VCaP (cell line): ENCODE measurements around the gene CD180.

Source experiments
- H3K27ac ChIP-seq: fragments of 450-650 bp; 2 replicates; pipeline ENCODE4 v1.5.1; 2017
- TF ChIP-seq, protein P1 (sequence below): fragments of 450-650 bp; conservative IDR thresholded peaks from 2 replicates; pipeline ENCODE4 v1.5.1; 2017; ENCODE audit warnings: mild to moderate bottlenecking, moderate library complexity

The CD180 gene

DNA sequence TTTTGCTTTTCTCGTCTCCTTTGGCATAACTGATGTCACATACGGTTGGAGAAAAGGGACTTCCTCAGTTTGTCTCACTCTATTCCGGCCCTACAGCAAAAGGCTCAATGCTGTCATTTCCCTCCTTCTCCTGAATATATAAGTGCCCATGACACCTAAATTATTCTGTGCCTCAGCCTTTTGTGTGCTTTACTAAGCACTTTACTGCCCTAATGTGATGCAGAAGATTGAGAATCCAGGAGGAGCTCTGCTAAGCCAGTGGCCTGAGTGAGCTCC, 7.6 kb downstream of the CD180 start:
- no peak overlapping the region for H3K27ac ChIP-seq
- TF ChIP-seq, protein P1, sequence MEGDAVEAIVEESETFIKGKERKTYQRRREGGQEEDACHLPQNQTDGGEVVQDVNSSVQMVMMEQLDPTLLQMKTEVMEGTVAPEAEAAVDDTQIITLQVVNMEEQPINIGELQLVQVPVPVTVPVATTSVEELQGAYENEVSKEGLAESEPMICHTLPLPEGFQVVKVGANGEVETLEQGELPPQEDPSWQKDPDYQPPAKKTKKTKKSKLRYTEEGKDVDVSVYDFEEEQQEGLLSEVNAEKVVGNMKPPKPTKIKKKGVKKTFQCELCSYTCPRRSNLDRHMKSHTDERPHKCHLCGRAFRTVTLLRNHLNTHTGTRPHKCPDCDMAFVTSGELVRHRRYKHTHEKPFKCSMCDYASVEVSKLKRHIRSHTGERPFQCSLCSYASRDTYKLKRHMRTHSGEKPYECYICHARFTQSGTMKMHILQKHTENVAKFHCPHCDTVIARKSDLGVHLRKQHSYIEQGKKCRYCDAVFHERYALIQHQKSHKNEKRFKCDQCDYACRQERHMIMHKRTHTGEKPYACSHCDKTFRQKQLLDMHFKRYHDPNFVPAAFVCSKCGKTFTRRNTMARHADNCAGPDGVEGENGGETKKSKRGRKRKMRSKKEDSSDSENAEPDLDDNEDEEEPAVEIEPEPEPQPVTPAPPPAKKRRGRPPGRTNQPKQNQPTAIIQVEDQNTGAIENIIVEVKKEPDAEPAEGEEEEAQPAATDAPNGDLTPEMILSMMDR = no peak

DNA sequence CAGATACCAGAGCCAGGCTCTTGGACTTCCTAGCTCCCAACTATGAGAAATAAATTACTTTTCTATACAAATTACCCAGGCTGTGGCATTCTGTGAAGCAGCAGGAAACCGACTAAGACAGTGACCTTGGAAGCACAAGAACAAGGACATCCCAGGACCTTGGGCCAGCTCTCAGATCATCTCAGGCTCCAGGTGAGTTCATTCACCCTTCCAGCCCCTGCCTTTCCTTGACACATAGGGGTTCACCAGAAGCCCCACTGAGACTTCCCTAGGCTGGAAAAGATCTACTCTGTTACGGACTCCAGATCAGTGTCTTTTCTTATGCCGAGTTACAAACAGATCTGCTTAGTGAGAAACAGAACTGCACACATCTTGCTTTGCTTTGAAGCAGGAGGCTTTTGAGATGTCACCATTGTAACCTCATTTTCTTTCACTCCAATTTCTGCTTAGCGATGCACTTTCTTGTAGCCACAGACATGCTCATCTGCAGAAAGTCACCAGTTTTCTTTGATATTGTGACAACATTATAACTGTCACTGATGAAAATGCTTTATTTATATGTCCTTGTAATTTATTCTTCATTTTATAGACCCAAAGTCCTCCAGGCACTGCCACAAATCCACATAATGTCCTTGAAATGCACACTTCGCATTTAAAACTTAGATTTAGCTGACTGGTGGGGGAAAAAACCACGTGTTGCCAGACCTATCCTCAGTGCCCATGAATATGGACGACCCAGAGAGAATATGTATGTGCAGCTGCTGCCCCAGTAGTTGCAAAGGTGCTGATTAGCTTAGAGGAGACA, 8.1 kb downstream of the CD180 start:
- TF ChIP-seq, protein P1 = no peak
- no peak overlapping the region for H3K27ac ChIP-seq

DNA sequence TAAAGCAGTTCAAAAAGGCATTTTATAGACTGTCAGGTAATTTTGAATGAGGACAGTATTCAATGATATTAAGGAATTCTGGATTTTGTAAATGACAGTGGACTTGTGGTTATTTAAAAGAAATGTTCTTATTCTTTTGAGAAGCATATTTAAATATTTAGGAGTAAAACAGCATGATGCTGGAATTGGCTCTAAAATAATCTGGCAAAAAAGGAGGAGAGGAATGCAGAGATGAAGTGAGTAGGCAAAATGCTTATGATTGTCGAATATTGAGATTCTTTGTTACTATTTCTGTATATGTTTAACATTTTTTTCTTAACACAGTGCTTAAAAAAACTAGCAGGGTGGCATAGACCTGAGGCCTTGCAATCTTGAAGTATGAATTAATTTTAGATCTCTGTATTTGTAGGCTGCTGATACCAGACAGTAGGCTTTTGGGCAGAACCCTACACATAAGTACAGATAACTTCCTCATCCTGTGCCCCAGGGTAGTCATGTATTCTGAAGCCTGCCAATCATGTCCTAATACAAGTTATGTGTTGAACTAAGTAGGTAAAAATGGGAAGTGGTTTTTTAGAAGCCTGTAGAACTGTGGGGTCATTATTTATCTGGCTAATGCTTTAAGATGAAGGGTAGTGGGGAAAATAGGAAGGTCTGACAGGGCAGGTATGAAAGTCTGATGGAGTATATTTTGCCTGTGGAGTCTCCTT, 9.4 kb downstream of the CD180 start:
- TF ChIP-seq, protein P1 = no peak
- no peak overlapping the region for H3K27ac ChIP-seq

DNA sequence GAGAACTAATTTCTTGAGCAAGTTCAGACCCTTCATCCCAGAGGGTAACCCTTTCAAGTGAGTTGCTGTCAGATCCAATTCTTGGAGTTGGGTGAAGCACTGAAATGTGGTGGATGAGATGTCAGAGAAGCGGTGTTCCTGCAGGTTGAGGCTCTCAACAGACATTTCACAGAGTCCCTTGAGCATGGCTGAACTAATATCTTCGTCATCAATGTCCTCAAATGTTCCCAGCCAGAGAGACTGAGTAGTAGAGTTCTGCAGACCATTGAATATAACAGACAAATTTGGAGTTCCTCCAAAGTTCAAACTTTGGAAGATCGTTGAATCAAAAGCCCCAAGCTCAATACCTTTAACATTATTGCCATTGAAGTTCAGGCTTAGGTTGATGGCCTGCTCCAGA, 12.7 kb downstream of the CD180 start:
- TF ChIP-seq, protein P1 = no peak

DNA sequence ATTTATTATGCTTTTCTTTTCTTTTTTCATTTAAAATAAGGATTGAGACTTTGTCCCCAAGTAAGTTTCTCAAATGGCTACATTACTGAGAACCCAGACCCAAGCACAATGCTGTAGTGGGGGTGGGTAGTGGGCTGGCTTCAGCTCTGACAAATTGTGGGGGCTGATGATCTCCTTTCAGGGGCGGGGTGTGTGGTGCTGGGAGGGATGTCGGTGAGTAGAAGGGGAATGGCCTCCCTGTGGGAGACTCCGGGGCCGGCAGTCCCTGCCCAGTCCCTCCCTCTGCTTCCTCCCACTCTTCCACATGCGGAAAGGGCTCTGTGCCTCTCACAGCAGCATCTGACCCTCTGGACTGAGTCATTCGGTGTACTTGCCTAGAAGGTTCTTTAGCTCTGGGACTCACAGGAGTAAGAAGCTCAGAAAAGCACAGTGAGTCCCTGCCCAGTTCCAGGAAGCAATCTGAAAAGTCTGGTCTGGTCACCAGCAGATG, 14.3 kb downstream of the CD180 start:
- H3K27ac ChIP-seq = no peak overlapping the region
- TF ChIP-seq, protein P1 = no peak

More for the DNA sequence above, 12.7 kb downstream of the CD180 start:
- no peak overlapping the region for H3K27ac ChIP-seq

DNA sequence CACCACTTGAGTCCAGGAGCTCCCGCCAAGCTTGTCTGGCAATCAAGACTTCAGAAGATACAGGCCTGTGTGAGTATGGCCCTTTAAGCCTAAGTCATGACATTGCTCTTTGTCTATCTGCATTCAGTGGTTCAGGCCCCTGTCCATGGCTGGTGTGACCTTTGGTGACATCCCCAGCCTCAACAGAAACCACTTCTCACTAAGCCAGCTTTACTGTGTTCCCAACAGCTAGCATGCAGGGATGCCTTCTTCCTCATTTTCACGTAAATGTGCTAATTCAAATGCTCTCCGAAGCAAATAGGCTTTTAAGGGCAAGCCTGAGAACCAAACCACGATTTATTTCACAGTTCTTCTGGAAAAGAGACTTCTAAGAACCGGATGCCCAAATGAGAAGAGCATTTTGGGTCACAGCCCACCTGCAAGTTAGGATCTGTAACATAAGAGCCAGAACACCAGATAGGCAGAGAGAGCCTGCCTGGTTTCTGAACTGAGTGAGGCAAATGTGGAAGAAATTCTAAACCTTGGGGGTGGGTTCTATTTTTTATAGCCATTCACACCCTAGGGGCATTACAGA, 14.9 kb downstream of the CD180 start:
- TF ChIP-seq, protein P1 = no peak
- no peak overlapping the region for H3K27ac ChIP-seq

DNA sequence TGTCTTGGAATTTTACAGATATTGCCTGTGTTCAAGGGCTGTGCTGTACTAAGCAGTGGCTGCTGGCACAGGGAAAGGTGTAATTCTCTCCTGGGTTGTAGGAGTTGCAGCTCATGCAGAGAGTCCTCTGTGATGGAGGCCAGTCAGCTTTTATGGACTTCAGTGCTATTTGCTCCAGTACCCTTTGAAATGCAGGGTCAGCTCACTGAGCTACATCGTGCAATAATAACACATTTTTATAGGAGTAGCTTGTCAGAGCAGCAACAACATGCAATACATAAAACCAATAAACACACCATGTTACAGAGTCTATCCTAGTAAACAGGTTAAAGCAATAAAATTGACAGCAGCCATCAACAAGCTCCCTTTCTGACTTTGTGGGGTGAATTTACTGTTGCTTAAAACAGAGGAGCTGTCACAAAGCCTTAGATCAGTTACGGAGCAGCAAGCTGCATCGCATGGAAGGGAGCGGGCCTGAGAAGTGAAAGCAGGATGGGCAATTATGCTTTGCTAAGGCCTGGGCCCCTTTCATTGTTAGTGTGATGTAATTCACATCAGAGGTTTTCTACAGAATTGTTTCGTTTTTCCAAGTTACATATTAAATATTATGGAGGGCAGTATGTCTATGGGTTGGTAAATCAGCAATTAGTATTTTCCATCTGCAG, 16.8 kb downstream of the CD180 start:
- TF ChIP-seq, protein P1 = no peak
- 0 out of 2 replicates have a peak overlapping the region, but pooled peaks have one; percentile 8 for H3K27ac ChIP-seq
